ENCODE results near the gene SHROOM4.

- no peak for TF ChIP-seq CEBPB (IDR thresholded peaks at IDR 0.05; ENCODE audit: low read depth)
- TF ChIP-seq CTCF (IDR thresholded peaks at IDR 0.05 in 2 of 3, conservative IDR thresholded peaks at IDR 0.05 in 1 of 3; ENCODE audit: borderline replicate concordance in 1 of 3, insufficient read depth in 1 of 3, low read depth in 2 of 3, low read length in 2 of 3) = no peak
- TF ChIP-seq POLR2A (IDR thresholded peaks at IDR 0.05; ENCODE audit: borderline replicate concordance, extremely low read depth, insufficient read depth, insufficient read length) = no peak
- TF ChIP-seq REST (IDR thresholded peaks at IDR 0.05; ENCODE audit: low read depth) = no peak
- no peak for TF ChIP-seq POLR2AphosphoS5 (IDR thresholded peaks at IDR 0.05; ENCODE audit: low read depth, low read length)
- no peak for TF ChIP-seq EZH2 (IDR thresholded peaks at IDR 0.05)
These were observed 38.5 kb upstream of the SHROOM4 start for GRCh38 chrX:50852524-50852923.
